HG03432 (cell line): Measurements from ENCODE around the gene ZNF479.
"Not testable (repeated sequence)": the region's sequence is repeated elsewhere in the genome, so short reads cannot be mapped to it uniquely, and the experiment has no call there.

ENCODE experiments used
- ATAC-seq: cut with Tn5 transposase; IDR thresholded peaks from one replicate; pipeline ENCODE4 v1.9.1; 2021; ENCODE audit warnings: mild to moderate bottlenecking, moderate library complexity; ENCODE audit not compliant: unreplicated experiment

The ZNF479 gene

DNA sequence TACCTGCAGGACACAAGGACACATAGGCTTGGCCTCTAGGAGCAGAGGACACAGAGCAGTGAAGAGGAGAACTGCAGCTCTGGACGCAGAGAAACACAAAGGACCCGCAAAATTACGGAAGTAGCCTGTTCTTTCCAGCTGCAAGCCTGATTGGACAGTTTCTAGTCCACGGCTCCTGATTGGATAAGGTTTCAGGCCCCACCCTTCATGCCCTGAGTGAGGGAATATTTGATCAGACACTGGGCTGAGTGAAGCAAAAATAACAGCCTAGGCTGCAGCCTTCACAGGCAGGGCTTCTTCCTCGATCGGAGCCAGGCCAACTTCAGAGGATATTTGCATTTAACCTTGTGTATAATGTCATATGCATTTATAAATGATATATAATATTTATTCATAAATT, at the start of gene ZNF479:
Gene ZNF479 (minus strand): TSS at position 101 of the 400 bp plus-strand sequence. CDS start 112 bp downstream, outside the sequence.
- ATAC-seq: not testable (repeated sequence)

DNA sequence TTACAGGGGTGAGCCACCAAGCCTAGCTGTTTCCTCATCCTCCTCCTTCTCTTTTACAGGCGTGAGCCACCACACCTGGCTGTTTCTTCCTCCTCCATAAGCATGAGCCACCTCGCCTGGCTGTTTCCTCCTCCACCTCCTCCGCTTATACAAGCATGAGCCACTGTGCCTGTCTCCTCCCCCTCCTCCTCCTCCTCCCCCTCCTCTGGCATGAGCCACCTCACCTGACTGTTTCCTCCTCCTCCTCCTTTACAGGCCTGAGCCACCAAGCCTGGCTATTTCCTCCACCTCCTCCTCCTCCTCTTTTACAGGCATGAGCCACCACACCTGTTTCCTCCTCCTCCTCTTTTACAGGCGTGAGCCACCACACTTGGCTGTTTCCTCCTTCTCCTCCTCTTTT, 49.8 kb upstream of the ZNF479 start:
- no peak for ATAC-seq

DNA sequence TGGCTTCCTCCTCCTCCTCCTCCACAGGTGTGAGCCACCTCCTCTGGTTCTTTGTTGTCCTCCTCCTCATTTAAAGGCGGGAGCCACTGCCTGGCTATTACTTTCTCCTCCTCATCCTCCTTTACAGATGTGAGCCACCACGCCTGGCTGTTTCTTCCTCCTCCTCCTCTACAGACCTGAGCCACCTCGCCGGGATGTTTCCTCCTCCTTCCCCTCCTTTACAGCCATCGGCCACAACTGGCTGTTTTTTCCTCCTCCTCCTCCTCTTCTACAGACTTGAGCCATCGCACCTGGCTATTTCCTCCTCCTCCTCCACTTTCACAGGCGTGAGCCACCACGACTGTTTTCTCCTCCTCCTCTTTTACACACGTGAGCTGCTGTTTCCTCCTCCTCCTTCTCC, 49.0 kb upstream of the ZNF479 start:
- no peak for ATAC-seq

DNA sequence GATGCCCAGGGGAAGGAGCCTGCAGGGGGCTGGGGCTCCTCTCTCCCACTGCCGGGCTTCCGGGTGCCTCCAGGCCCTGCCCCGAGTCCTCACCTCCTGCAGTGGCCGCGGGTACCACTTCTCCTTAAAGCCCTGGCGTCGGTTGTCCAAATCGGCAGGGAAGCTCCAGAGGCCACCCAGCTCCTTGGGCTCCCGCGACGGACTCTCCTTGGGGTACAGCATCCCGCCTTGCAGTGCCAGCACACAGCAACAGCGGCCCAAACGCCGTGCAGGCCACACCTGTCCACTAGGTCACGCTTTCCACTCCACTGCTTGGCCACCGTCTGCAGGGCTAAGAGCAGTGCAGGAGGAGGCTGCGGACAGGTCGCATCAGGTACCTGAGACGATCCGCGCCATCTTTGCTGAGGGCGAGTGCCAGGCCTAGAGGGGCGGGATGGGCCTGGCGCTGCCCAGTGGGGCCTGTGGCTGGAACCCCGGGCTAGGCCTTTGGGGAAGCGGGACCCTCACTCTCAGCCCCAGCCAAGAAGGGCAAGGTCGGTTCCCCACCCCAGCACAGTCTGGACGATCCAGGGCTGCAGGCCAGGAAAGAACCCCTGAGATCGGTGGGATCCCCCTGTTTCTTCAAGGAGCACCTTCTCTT, 47.7 kb upstream of the ZNF479 start:
- no peak for ATAC-seq

DNA sequence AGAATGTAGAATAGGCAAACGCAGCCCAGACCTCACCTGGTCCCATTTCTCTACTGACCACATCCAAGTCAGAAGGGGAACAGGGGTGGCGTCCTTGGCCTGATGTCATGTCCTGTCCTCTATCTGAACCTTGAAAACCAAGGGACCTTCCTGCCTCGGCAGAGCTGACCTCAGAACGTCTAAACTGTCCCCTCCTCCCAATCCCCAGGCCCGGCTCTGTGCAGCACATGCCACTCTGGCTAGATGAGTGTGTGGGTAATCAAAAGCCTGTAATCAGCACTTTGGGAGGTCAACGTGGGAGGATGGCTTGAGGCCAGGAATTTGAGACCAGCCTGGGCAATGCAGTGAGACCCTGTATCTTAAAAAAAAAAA, 46.5 kb upstream of the ZNF479 start:
- ATAC-seq: no peak

DNA sequence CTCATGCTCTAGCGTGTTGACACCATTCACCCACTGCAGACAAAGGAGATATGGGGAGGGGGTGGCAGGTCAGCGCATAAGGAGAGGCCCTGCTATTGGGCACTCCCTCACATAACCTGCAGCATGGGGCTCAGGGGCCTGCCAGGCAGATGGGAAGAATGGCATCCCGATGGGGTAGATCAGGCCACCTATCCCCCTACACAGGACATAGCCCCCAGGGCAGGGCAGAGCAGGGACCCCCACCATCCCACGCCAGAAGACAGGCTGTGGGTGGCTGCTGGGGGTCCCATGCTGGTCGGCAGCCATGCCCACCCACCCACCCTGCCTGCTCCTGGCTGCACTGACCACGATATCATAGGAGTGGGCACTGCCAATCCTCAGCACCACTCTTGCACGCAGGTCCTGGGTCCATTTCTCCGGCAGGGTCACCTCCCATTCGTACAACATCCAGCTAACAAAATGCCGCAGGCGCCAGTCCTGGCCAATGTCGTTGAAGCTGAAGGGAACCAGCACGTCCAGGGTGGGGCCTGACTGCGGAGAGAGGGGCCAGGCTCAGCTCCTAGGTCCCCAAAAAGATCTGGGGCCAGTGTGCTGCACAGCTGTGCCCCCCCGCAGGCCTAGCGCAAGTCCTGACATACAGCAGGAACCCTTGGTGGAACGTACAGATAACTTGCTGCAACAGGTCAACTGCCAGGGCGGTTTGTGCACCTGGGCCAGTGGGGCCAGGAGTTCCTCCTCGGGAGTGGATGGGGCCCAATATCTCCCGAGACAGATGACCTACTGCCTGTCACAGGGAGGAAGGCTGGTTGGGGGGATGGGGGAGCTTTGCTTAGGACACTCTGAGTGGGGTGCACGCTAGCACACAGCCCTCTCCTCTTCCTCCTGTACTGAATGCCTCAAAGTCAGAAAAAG, 45.9 kb upstream of the ZNF479 start:
- no peak for ATAC-seq

DNA sequence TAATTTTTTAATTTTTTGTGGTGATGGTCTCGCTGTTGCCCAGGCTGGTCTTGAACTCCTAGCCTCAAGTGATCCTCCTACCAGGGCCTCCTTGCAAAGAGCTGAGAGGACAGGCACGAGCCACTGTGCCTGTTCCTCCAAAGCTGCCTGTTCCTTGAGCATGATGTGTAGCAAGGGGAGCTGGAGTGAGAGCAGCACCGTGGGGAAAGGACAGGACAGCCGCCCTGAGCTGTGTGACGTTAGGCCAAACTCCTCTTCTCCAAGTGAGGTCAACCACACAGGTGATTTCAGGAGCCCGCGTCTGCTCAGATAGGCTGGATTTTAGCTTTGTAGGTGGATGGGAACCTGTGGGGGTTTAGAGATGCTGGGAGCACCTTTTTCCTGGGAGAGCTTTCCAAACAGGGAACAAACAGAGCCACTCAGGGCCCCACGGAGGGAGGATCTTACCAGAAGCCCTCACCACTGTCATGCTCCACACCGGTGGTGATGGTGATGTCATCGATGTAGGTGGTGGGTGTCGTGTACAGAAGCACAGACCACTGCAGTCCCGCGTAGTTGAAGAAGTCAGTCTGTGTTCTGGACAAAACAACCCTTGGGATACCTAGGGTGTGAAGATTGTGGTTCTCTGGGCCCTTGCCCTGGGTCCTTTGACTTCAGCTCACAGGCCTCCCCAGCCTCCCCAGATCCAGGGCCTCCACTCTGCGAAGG, 44.8 kb upstream of the ZNF479 start:
- no peak for ATAC-seq

DNA sequence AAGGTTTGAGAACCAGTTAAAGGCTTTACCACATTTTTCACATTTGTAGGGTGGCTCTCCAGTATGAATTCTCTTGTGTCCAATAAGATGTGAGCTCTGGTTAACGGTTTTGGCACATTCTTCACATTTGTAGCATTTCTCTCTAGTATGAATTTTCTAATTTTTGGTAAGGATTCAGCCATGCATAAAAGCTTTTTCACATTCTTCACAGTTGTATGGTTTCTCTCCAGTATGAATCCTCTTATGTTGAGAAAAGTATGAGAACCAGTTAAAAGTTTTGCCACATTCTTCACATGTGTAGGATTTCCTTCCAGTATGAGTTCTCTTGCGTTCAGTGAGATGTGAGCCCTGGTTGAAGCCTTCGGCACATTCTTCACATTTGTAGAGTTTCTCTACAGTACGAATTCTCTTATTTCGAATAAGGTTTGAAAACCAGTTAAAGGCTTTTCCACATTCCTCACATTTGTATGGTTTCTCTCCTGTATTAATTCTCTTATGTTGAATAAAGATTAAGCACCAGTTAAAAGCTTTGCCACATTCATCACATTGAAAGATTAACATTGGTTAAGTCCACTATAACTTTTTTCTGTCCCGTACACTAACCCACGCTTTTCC, 33.2 kb upstream of the ZNF479 start:
- no peak for ATAC-seq

DNA sequence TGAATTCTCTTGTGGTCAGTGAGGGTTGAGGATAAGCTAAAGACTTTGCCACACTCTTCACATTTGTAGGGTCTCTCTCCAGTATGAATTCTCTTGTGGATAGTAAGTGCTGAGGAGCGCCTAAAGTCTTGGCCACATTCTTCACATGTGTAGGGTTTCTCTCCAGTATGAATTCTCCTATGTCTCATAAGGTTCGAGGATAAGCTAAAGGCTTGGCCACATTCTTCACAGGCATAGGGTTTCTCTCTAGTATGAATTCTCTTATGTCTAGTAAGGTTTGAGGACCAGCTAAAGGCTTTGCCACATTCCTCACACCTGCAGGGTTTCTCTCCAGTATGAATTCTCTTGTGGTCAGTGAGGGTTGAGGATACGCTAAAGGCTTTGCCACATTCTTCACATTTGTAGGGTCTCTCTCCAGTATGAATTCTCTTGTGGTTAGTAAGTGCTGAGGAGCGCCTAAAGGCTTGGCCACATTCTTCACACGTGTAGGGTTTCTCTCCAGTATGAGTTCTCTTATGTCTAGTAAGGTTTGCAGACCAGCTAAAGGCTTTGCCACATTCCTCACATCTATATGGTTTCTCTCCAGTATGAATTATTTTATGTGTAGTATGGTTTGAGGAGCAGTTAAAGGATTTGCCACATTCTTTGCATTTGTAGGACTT, 12.0 kb downstream of the ZNF479 start:
- not testable (repeated sequence) for ATAC-seq
